Liver (tissue), 9 donors: ENCODE results near the gene SEC14L5. TPM values are rescaled to one million over a fixed set of nuclear protein-coding genes. Genes with fewer than 3 reads are reported as not detected.

Experiments
- DNase-seq: peaks from one replicate; pipeline ENCODE4 v3.0.0-alpha.2; 2017; ENCODE audit warnings: low spot score
- H3K27ac ChIP-seq, 2 donors: one replicate each; pipeline ENCODE4 v1.7.0; 2013; ENCODE audit warnings: inconsistent platforms in 2 of 2, low read length in 2 of 2, control low read depth in 1 of 2, low read depth in 1 of 2, mild to moderate bottlenecking in 1 of 2
- H3K27me3 ChIP-seq, 4 donors: one replicate each; pipeline versions ENCODE4 v1.6.1 to v1.7.0; 2013; ENCODE audit warnings: low read length in 3 of 4, inconsistent platforms in 1 of 4, mild to moderate bottlenecking in 1 of 4, moderate library complexity in 1 of 4; ENCODE audit not compliant: control insufficient read depth in 4 of 4, insufficient read depth in 4 of 4
- H3K36me3 ChIP-seq, 4 donors: one replicate each; pipeline versions ENCODE4 v1.6.1 to v1.7.0; 2013; ENCODE audit warnings: low read length in 3 of 4, mild to moderate bottlenecking in 3 of 4, low read depth in 1 of 4, moderate library complexity in 1 of 4; ENCODE audit not compliant: control insufficient read depth in 4 of 4, insufficient read depth in 3 of 4
- H3K4me1 ChIP-seq, 4 donors: one replicate each; pipeline versions ENCODE4 v1.6.1 to v1.7.0; 2013; ENCODE audit warnings: low read length in 3 of 4, mild to moderate bottlenecking in 3 of 4, moderate library complexity in 1 of 4; ENCODE audit not compliant: control insufficient read depth in 4 of 4, insufficient read depth in 4 of 4
- H3K4me3 ChIP-seq, 3 donors: one replicate each; pipeline versions ENCODE4 v1.6.1 to v1.7.0; 2013; ENCODE audit warnings: low read length in 3 of 3, control low read depth in 1 of 3, low read depth in 1 of 3, mild to moderate bottlenecking in 1 of 3
- H3K9ac ChIP-seq, 2 donors: one replicate each; pipeline ENCODE4 v1.7.0; 2013; ENCODE audit warnings: low read length in 2 of 2, mild to moderate bottlenecking in 2 of 2, moderate library complexity in 2 of 2, control low read depth in 1 of 2, low read depth in 1 of 2
- H3K9me3 ChIP-seq, 4 donors: one replicate each; pipeline versions ENCODE4 v1.6.1 to v1.7.0; 2013; ENCODE audit warnings: low read length in 3 of 4; ENCODE audit not compliant: control insufficient read depth in 4 of 4
- EGR1 ChIP-seq, 2 donors: IDR thresholded peaks; 2 replicates each; pipeline ENCODE4 v1.6.1; 2016 to 2018; ENCODE audit warnings: antibody characterized with exemption in 2 of 2, low read depth in 2 of 2
- FOXA1 ChIP-seq: IDR thresholded peaks from 2 replicates; pipeline ENCODE4 v1.6.1; 2016; ENCODE audit warnings: antibody characterized with exemption
- FOXA2 ChIP-seq: IDR thresholded peaks from 2 replicates; pipeline ENCODE4 v1.6.1; 2016; ENCODE audit warnings: antibody characterized with exemption
- GABPA ChIP-seq, 2 donors: IDR thresholded peaks in 1 of 2; conservative IDR thresholded peaks in 1 of 2; 2 replicates each; pipeline ENCODE4 v1.6.1; 2016; ENCODE audit warnings: antibody characterized with exemption in 2 of 2, mild to moderate bottlenecking in 1 of 2, moderate library complexity in 1 of 2
- HNF4A ChIP-seq, 2 donors: conservative IDR thresholded peaks; 2 replicates each; pipeline ENCODE4 v1.6.1; 2016; ENCODE audit warnings: antibody characterized with exemption in 2 of 2, mild to moderate bottlenecking in 2 of 2
- HNF4G ChIP-seq: IDR thresholded peaks from 2 replicates; pipeline ENCODE4 v1.6.1; 2016; ENCODE audit warnings: antibody characterized with exemption
- JUND ChIP-seq, 2 donors: IDR thresholded peaks; 2 replicates each; pipeline ENCODE4 v1.6.1; 2016; ENCODE audit warnings: antibody characterized with exemption in 2 of 2
- NR2F2 ChIP-seq: IDR thresholded peaks from 2 replicates; pipeline ENCODE4 v1.6.1; 2016; ENCODE audit warnings: antibody characterized with exemption
- RAD21 ChIP-seq, 2 donors: IDR thresholded peaks; 2 replicates each; pipeline ENCODE4 v1.6.1; 2016; ENCODE audit warnings: antibody characterized with exemption in 2 of 2, mild to moderate bottlenecking in 2 of 2
- RXRA ChIP-seq, 2 donors: IDR thresholded peaks; 2 replicates each; pipeline ENCODE4 v1.6.1; 2017 to 2018; ENCODE audit warnings: antibody characterized with exemption in 2 of 2, mild to moderate bottlenecking in 1 of 2
- SP1 ChIP-seq: IDR thresholded peaks from 2 replicates; pipeline ENCODE4 v1.6.1; 2018; ENCODE audit warnings: antibody characterized with exemption, mild to moderate bottlenecking
- TAF1 ChIP-seq: conservative IDR thresholded peaks from 2 replicates; pipeline ENCODE4 v1.6.1; 2016; ENCODE audit warnings: antibody characterized with exemption, mild to moderate bottlenecking
- YY1 ChIP-seq: IDR thresholded peaks from 2 replicates; pipeline ENCODE4 v1.6.1; 2016; ENCODE audit warnings: antibody characterized with exemption, mild to moderate bottlenecking
- WGBS: extraction: QIAGEN DNeasy Blood & Tissue Kit; methylation state at CpG from one replicate; pipeline ENCODE4 v1.1.7; 2013; 5-methylcytosine and 5-hydroxymethylcytosine counted together
- polyA plus RNA-seq, 2 donors: library from polyadenylated mRNA; stranded (reverse) in 1 of 2; unstranded in 1 of 2; fragments of 200-250 nt in 1 of 2; fragments of >200 nt in 1 of 2; fragmentation: Nextera tagmentation in 1 of 2; extraction: Ambion mirVana in 1 of 2; gene quantifications; one replicate each; pipeline versions ENCODE4 v1.2.1 to v1.2.3, GENCODE V29; 2013 to 2015
- total RNA-seq, 2 donors: library from RNA; depleted of rRNA; stranded (reverse); fragments of >200 nt; gene quantifications; one replicate each; pipeline ENCODE4 v1.2.3, GENCODE V29; 2014
- TF ChIP-seq, protein P1 (sequence below): IDR thresholded peaks from 2 replicates; pipeline ENCODE4 v1.6.1; 2016; ENCODE audit warnings: antibody characterized with exemption
- TF ChIP-seq, protein P2 (sequence below): IDR thresholded peaks from 2 replicates; pipeline ENCODE4 v1.6.1; 2016; ENCODE audit warnings: antibody characterized with exemption
- TF ChIP-seq, protein P3 (sequence below): fragments of 150-350 bp; IDR thresholded peaks from 2 replicates; pipeline ENCODE4 v1.5.1; 2017; ENCODE audit warnings: improper control_type of control experiment, low read depth, low read length; ENCODE audit not compliant: missing input control
- TF ChIP-seq, protein P4 (sequence below): IDR thresholded peaks from 2 replicates; pipeline ENCODE4 v1.6.1; 2016; ENCODE audit warnings: antibody characterized with exemption, mild to moderate bottlenecking
- TF ChIP-seq, protein P5 (sequence below): IDR thresholded peaks from 2 replicates; pipeline ENCODE4 v1.6.1; 2016; ENCODE audit warnings: antibody characterized with exemption
- donor health status: healthy.
- donor health status: healthy.
- donor health status: healthy.
- donor health status: healthy.
- donor health status: healthy.

SEC14L5 gene
- total and polyA plus RNA-seq, 4 donors = 0.03 to 0.65 (median 0.12) TPM

DNA sequence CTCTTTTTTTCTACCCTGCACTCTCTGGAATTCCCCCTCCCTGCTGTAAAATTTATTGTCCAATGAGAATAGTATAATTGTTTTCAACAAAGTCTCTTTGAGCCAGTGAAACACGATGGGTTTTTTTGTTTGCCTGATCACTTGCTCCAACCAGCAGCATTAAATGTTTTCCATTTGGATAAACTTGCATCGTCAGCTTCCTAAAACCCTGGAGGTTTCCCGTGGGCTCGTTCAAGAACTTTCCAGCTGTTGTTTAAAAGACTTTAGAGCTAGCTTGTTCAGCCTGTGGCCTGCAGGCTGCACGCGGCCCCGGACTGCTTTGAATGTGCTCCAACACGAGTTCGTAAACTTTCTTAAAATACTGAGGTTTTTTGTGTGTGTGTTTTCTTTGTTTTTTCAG, 60.7 kb downstream of the SEC14L5 start:
- no peaks in the 10 kb centered on the region for H3K36me3 ChIP-seq
- TF ChIP-seq, protein P1, sequence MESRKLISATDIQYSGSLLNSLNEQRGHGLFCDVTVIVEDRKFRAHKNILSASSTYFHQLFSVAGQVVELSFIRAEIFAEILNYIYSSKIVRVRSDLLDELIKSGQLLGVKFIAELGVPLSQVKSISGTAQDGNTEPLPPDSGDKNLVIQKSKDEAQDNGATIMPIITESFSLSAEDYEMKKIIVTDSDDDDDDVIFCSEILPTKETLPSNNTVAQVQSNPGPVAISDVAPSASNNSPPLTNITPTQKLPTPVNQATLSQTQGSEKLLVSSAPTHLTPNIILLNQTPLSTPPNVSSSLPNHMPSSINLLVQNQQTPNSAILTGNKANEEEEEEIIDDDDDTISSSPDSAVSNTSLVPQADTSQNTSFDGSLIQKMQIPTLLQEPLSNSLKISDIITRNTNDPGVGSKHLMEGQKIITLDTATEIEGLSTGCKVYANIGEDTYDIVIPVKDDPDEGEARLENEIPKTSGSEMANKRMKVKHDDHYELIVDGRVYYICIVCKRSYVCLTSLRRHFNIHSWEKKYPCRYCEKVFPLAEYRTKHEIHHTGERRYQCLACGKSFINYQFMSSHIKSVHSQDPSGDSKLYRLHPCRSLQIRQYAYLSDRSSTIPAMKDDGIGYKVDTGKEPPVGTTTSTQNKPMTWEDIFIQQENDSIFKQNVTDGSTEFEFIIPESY = no peak
- TF ChIP-seq FOXA1 (no peak), HNF4G (no peak), HNF4A (conservative IDR thresholded peaks at IDR 0.05) (no peak), YY1 (no peak), EGR1 (IDR thresholded peaks at IDR 0.05; ENCODE audit: low read depth in 2 of 2) (no peak), GABPA (IDR thresholded peaks at IDR 0.05 in 1 of 2, conservative IDR thresholded peaks at IDR 0.05 in 1 of 2) (no peak), RXRA (IDR thresholded peaks at IDR 0.05) (no peak), FOXA2 (no peak), JUND (IDR thresholded peaks at IDR 0.05) (no peak), NR2F2 (no peak), SP1 (no peak), TAF1 (no peak), RAD21 (IDR thresholded peaks at IDR 0.05) (no peak)
- TF ChIP-seq, protein P2, sequence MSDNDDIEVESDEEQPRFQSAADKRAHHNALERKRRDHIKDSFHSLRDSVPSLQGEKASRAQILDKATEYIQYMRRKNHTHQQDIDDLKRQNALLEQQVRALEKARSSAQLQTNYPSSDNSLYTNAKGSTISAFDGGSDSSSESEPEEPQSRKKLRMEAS = no peak
- TF ChIP-seq, protein P3, sequence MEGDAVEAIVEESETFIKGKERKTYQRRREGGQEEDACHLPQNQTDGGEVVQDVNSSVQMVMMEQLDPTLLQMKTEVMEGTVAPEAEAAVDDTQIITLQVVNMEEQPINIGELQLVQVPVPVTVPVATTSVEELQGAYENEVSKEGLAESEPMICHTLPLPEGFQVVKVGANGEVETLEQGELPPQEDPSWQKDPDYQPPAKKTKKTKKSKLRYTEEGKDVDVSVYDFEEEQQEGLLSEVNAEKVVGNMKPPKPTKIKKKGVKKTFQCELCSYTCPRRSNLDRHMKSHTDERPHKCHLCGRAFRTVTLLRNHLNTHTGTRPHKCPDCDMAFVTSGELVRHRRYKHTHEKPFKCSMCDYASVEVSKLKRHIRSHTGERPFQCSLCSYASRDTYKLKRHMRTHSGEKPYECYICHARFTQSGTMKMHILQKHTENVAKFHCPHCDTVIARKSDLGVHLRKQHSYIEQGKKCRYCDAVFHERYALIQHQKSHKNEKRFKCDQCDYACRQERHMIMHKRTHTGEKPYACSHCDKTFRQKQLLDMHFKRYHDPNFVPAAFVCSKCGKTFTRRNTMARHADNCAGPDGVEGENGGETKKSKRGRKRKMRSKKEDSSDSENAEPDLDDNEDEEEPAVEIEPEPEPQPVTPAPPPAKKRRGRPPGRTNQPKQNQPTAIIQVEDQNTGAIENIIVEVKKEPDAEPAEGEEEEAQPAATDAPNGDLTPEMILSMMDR = no peak
- TF ChIP-seq, protein P4, sequence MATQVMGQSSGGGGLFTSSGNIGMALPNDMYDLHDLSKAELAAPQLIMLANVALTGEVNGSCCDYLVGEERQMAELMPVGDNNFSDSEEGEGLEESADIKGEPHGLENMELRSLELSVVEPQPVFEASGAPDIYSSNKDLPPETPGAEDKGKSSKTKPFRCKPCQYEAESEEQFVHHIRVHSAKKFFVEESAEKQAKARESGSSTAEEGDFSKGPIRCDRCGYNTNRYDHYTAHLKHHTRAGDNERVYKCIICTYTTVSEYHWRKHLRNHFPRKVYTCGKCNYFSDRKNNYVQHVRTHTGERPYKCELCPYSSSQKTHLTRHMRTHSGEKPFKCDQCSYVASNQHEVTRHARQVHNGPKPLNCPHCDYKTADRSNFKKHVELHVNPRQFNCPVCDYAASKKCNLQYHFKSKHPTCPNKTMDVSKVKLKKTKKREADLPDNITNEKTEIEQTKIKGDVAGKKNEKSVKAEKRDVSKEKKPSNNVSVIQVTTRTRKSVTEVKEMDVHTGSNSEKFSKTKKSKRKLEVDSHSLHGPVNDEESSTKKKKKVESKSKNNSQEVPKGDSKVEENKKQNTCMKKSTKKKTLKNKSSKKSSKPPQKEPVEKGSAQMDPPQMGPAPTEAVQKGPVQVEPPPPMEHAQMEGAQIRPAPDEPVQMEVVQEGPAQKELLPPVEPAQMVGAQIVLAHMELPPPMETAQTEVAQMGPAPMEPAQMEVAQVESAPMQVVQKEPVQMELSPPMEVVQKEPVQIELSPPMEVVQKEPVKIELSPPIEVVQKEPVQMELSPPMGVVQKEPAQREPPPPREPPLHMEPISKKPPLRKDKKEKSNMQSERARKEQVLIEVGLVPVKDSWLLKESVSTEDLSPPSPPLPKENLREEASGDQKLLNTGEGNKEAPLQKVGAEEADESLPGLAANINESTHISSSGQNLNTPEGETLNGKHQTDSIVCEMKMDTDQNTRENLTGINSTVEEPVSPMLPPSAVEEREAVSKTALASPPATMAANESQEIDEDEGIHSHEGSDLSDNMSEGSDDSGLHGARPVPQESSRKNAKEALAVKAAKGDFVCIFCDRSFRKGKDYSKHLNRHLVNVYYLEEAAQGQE = no peak
- TF ChIP-seq, protein P5, sequence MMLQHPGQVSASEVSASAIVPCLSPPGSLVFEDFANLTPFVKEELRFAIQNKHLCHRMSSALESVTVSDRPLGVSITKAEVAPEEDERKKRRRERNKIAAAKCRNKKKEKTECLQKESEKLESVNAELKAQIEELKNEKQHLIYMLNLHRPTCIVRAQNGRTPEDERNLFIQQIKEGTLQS = no peak
- H3K9ac ChIP-seq = no peak overlapping the region
- H3K27me3 ChIP-seq = no peaks in the 10 kb centered on the region
- no peak overlapping the region for H3K27ac ChIP-seq
- DNase-seq = no peak
- WGBS = 61% methylated on average over 9 of the region's 9 CpGs
- no peak overlapping the region for H3K4me3 ChIP-seq
- no peaks in the 10 kb centered on the region for H3K4me1 ChIP-seq
- no peaks in the 10 kb centered on the region for H3K9me3 ChIP-seq
